GM12865 (cell line): ENCODE data around the gene ARRDC5.

ENCODE experiments used
- DNase-seq: peaks from one replicate; pipeline ENCODE4 v3.0.0; 2010; ENCODE audit warnings: low read depth
- H3K4me3 ChIP-seq: 2 replicates; pipeline ENCODE4 v1.5.1; 2011; ENCODE audit warnings: mild to moderate bottlenecking, low read depth, low read length, control low read depth
- TF ChIP-seq, protein P1 (sequence below): IDR thresholded peaks from 2 replicates; pipeline ENCODE4 v1.5.1; 2011; ENCODE audit warnings: low read length, control low read depth, low read depth, inconsistent platforms; ENCODE audit not compliant: insufficient read depth; ENCODE audit errors: missing control alignments

ARRDC5 gene

DNA sequence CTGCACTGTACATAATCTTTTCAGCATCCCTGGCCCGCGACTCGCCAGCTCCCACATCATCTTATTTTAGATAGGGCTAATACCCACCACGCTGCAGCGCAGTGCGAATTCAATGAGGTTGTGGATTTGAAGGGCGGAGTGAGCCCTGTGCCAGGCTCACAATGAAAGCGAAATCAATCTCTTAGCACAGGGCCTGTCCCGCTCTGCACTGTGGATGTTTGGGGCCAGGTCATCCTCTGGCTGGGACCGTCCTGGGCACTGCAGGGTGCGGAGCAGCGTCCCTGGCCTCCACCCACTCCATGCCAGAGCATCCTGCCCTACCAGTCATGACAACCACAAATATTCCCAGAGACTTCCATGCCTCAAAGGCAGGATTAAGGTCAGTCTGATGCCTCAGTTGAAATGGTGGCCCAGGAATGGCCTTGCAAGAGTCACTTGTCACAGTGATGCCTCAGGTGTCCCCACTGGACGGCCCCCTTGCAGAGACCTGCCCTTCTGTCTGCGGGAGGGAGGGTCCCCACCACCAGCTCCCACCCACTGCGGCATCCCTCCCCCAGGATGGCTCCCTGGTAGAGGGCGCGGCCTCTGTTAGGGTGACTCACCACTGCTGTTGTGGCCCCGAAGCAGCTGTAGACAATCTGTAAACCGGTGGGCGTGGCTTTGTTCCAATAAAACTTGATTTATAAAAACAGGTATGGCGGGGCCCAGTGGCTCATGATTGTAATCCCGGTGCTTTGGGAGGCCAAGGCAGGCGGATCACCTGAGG is 12.2 kb upstream of the ARRDC5 start:
- peak; percentile 34 for DNase-seq

DNA sequence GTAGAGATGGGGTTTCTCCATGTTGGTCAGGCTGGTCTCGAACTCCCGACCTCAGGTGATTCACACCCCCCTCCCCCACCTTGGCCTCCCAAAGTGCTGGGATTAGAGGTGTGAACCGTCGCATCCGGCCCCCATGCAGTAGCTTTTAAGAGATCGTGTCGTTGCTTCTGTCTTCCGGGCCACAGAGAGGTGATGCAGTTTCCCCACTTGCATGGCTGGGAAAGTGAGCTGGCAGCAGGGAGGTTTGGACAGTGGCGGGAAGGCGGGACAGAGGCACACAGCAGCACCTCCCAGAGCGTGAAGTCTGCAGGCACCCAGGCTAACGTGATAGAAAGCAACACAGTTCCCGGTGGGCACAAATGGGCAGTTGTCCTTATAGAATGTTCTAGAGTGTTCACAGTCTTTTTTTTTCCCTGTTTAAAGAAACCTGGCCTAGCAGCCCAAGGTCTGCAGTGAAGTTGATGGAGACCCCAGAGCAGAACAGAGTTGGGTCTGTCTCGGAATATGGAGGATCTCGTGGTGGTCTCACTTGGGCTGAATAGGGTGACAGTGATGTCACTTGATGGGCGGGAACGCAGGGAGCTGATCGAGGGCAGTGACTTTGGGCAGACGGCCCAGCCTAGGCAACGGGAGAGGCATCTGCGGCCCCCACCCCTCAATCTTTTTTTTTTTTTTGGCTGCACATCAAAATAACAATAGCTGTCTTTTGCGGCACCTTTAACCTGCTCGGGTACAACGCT is 11.5 kb upstream of the ARRDC5 start:
- H3K4me3 ChIP-seq, result no peak overlapping the region; the same call in 1 of the 2 replicates
- no peak for DNase-seq
- TF ChIP-seq, protein P1, sequence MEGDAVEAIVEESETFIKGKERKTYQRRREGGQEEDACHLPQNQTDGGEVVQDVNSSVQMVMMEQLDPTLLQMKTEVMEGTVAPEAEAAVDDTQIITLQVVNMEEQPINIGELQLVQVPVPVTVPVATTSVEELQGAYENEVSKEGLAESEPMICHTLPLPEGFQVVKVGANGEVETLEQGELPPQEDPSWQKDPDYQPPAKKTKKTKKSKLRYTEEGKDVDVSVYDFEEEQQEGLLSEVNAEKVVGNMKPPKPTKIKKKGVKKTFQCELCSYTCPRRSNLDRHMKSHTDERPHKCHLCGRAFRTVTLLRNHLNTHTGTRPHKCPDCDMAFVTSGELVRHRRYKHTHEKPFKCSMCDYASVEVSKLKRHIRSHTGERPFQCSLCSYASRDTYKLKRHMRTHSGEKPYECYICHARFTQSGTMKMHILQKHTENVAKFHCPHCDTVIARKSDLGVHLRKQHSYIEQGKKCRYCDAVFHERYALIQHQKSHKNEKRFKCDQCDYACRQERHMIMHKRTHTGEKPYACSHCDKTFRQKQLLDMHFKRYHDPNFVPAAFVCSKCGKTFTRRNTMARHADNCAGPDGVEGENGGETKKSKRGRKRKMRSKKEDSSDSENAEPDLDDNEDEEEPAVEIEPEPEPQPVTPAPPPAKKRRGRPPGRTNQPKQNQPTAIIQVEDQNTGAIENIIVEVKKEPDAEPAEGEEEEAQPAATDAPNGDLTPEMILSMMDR, result no peak

More for the DNA sequence above, 12.2 kb upstream of the ARRDC5 start:
- TF ChIP-seq, protein P1, result no peak
- H3K4me3 ChIP-seq, result peak overlapping the region; percentile 68

DNA sequence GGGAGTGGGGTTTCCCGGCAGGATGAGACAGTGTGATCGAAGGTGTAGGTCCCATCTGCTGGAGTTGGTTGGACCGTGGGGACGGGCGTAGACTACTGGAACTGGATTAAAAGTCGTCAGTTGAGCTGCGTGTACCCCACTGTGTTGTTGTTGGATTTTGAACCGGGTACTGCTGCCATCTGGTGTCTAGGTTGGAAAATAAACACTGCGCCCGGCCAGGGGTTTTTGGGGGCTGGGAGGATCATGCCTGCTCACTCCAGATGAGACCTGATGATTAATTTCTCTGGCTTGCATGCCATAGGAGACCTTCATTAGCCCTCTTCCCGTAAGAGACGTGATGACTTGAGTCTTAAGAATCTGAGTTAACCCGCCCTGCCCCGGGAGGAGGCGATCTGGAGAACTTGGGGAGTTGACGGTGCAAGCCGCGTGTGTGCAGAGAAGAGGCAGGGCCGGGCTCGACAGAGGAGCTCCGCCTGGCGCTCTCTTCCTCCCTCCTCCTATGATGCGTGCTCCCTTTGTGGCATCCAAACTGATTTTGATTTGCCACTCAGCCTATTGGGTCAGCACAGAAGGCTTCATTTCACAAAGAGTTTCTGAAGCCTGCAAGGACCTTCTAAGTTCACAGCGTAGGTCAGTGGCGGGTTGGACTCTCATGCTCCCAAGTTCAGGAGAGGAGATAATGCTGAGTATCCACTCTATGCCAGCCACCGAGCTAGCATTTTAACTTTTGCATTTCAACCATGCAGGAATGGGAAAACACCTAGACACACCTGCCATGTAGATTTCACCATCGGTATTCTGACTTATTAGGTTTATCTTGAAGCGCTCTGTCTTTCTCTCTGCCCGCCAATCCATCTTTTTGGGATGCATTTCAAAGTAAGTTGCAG is 9.3 kb upstream of the ARRDC5 start:
- TF ChIP-seq, protein P1, result peak; percentile 68
- H3K4me3 ChIP-seq, result peak overlapping the region; percentile 92
- DNase-seq, result peak; percentile 74

DNA sequence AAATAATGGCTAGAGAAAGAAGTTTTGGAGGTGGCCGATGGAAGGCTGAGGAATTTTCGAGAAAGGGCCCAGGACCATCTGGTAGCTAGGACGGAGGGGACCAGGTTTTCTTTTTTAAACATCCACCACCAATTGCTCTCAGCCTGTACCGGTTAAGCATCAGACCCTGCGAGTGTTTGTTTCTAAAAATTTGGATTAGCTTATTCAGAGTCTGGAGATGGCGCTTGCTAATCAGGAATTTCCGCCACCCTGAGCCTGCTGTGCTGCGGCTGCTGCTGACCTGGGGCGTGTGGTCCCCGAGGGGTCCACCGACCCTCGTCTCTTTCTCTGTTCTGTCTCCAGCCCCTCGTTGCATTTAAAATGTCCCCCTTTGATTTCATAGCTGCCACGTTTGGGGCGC is 8.6 kb upstream of the ARRDC5 start:
- no peak for DNase-seq
- H3K4me3 ChIP-seq, result peak overlapping the region; percentile 92
- TF ChIP-seq, protein P1, result no peak

DNA sequence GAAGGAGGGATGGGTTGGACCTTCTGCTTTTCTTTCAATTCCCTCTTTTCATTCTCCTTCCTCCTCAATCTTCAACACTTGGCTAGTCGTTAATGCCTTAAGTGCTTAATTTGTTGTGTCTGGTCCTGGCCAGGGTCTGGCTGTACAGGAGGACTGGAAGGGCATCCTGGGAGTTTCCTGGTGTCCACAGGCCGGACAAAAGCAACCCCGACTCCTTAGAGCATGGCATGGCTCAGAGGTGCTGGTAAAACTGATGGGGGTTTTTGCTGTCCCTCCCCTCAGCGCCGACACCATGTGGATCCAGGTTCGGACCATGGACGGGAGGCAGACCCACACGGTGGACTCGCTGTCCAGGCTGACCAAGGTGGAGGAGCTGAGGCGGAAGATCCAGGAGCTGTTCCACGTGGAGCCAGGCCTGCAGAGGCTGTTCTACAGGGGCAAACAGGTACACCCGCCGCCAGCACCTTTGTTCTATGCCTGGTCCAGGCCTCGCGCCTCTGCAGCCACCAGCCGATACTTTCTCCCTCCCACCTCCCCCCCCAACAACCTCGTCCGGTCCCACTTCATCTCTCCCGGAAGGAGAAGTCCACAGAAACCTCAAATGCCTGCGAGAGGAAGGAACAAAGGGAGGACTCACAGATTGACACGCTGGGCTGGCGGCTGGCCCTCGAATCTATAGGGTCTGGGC is 8.0 kb upstream of the ARRDC5 start:
- H3K4me3 ChIP-seq, result peak overlapping the region; percentile 92
- TF ChIP-seq, protein P1, result no peak
- DNase-seq, result peak; percentile 65
